ENCODE data around the gene ANO10.

GRCh38 chr3:43515970-43516635, 105.7 kb downstream of the ANO10 start:
- TF ChIP-seq YY1 (IDR thresholded peaks at IDR 0.05; ENCODE audit: insufficient read depth, insufficient read length), result no peak
- TF ChIP-seq ZNF274 (IDR thresholded peaks at IDR 0.05; ENCODE audit: low read depth, low read length), result no peak
- no peak for TF ChIP-seq SUZ12 (IDR thresholded peaks at IDR 0.05; ENCODE audit: extremely low read depth, insufficient read depth, insufficient read length)

Data from NT2/D1 (cell line).